HepG2 (cell line): ENCODE results near the gene ACE. TPM values are rescaled to one million over a fixed set of nuclear protein-coding genes. Genes with fewer than 3 reads are reported as not detected.

Experiments
- CCDC6 ChIP-seq: sonication (generic); formaldehyde crosslinking; IDR thresholded peaks from 2 replicates; pipeline ENCODE4 v1.8.1; 2022; ENCODE audit warnings: mild to moderate bottlenecking, missing genetic modification reagents, moderate library complexity
- NONO ChIP-seq, 2 experiments: fragments of 450-650 bp in 1 of 2; sonication (generic) in 1 of 2; formaldehyde crosslinking in 1 of 2; IDR thresholded peaks in 1 of 2; conservative IDR thresholded peaks in 1 of 2; 2 replicates each; pipeline versions ENCODE4 v1.6.1 to v1.8.0; 2017 to 2022; ENCODE audit warnings: mild to moderate bottlenecking in 1 of 2, missing genetic modification reagents in 1 of 2, moderate library complexity in 1 of 2
- SP2 ChIP-seq: sonication (generic); formaldehyde crosslinking; IDR thresholded peaks from 2 replicates; pipeline ENCODE4 v1.5.1; 2020; ENCODE audit warnings: mild to moderate bottlenecking, missing genetic modification reagents
- TRIM24 ChIP-seq: sonication (generic); formaldehyde crosslinking; IDR thresholded peaks from 2 replicates; pipeline ENCODE4 v1.8.0; 2022; ENCODE audit warnings: mild to moderate bottlenecking, missing genetic modification reagents
- ZKSCAN5 ChIP-seq: sonication (generic); formaldehyde crosslinking; IDR thresholded peaks from 2 replicates; pipeline ENCODE4 v1.5.1; 2020; ENCODE audit warnings: mild to moderate bottlenecking, missing genetic modification reagents
- ZNF20 ChIP-seq: sonication (generic); formaldehyde crosslinking; IDR thresholded peaks from 2 replicates; pipeline ENCODE4 v1.4.0; 2020; ENCODE audit warnings: mild to moderate bottlenecking, moderate library complexity, missing genetic modification reagents
- polyA plus RNA-seq, 8 experiments: library from polyadenylated mRNA; depleted of rRNA in 3 of 8; stranded (reverse) in 7 of 8; unstranded in 1 of 8; fragments of >200 nt; fragmentation: Illumina TruSeq in 4 of 8; extraction: Trizol in 4 of 8; gene quantifications; 2 replicates each; pipeline versions ENCODE4 v1.2.1 to v1.2.3, GENCODE V29; 2011 to 2016; ENCODE audit warnings: low read depth in 4 of 8, missing spikeins in 1 of 8, mixed read lengths in 1 of 8; ENCODE audit not compliant: insufficient read depth in 1 of 8
- total RNA-seq, 5 experiments: library from RNA; depleted of rRNA; stranded (reverse); fragments of >200 nt; fragmentation: Illumina TruSeq; extraction: Trizol; gene quantifications; 2 replicates each; pipeline ENCODE4 v1.2.3, GENCODE V29; 2016; ENCODE audit warnings: low read depth in 1 of 5
- TF ChIP-seq, protein P1 (sequence below): sonication (generic); formaldehyde crosslinking; conservative IDR thresholded peaks from 2 replicates; pipeline ENCODE4 v1.8.0; 2022; ENCODE audit warnings: mild to moderate bottlenecking, moderate library complexity, missing genetic modification reagents
- TF ChIP-seq, protein P2 (sequence below): sonication (generic); formaldehyde crosslinking; IDR thresholded peaks from 2 replicates; pipeline ENCODE4 v1.8.0; 2022; ENCODE audit warnings: mild to moderate bottlenecking, missing genetic modification reagents, borderline replicate concordance

Gene ACE
- total and polyA plus RNA-seq, 2 of the 13 experiments (the other 11 are each of a cell fraction or from before 2014, with no cell fraction given) = 0.08 to 0.13 TPM

DNA sequence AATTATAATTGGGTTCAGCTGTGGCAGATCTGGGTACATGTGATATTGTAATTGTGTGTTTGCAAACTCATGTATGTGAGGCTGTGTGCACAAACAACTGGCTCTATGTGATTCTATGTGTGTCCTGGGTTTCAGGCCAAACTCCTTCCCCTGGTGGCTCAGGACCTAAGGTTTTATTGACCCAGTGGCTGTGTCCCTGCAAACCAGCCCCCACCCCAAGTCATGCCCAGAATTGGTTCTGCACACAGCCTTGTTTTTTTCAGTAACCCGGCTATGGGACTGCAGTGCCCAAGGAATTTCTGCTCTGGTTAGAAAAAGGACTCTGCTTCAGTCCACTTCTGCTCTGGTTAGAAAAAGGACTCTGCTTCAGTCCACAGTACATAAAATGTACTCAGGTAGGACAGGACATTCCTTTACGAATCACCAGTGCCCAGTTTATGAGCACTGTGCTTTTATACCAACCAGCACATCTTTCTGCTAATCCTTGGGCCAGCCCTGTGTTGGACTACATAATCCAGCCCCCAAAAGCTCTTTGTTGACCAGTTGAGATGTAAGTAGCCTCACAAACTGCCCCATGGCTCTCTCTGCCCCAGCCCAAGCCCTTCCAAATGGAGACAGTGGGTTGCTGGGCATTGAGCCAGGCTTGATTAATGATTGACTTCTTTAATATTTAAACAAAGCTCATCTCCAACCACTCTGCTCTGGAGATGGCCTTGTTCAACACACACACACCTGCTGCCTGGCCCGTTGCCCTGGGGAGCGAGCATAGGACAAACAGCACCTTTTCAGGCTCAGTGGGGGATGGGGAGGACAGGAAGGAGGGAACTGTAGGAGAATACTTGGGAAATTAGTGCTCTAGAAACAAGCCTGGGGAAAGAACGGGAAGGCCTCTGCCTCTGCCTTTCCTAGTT is 43.4 kb downstream of the ACE start (continued):
- TF ChIP-seq CCDC6 (CRISPR knock-in tag) = peak; percentile 55; the same call in 1 of the 2 replicates
- TF ChIP-seq, protein P1, sequence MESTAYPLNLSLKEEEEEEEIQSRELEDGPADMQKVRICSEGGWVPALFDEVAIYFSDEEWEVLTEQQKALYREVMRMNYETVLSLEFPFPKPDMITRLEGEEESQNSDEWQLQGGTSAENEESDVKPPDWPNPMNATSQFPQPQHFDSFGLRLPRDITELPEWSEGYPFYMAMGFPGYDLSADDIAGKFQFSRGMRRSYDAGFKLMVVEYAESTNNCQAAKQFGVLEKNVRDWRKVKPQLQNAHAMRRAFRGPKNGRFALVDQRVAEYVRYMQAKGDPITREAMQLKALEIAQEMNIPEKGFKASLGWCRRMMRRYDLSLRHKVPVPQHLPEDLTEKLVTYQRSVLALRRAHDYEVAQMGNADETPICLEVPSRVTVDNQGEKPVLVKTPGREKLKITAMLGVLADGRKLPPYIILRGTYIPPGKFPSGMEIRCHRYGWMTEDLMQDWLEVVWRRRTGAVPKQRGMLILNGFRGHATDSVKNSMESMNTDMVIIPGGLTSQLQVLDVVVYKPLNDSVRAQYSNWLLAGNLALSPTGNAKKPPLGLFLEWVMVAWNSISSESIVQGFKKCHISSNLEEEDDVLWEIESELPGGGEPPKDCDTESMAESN (CRISPR knock-in tag) = peak; percentile 81
- TF ChIP-seq SP2 (CRISPR knock-in tag) = no peak
- no peak for TF ChIP-seq ZKSCAN5 (CRISPR knock-in tag)
- no peak for TF ChIP-seq ZNF20 (CRISPR knock-in tag)
- TF ChIP-seq, protein P2, sequence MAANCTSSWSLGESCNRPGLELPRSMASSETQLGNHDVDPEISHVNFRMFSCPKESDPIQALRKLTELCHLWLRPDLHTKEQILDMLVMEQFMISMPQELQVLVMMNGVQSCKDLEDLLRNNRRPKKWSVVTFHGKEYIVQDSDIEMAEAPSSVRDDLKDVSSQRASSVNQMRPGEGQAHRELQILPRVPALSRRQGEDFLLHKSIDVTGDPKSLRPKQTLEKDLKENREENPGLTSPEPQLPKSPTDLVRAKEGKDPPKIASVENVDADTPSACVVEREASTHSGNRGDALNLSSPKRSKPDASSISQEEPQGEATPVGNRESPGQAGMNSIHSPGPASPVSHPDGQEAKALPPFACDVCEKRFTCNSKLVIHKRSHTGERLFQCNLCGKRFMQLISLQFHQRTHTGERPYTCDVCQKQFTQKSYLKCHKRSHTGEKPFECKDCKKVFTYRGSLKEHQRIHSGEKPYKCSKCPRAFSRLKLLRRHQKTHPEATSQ = no peak; the same call in 1 of the 2 replicates
- TF ChIP-seq NONO (IDR thresholded peaks at IDR 0.05) = no peak
- peak; percentile 94 for TF ChIP-seq NONO (CRISPR knock-in tag; conservative IDR thresholded peaks at IDR 0.05)
- TF ChIP-seq TRIM24 (CRISPR knock-in tag) = no peak
